GM23338 (cell line): ENCODE data around the gene BAG5. TPM values are rescaled to one million over a fixed set of nuclear protein-coding genes. Genes with fewer than 3 reads are reported as not detected.
"Not testable (repeated sequence)": the region's sequence is repeated elsewhere in the genome, so short reads cannot be mapped to it uniquely, and the experiment has no call there.

Experiments
- ATAC-seq: fragments of 200-7000 bp; cut with Tn5 transposase; 3 replicates; pipeline ENCODE4 v1.9.1; 2020
- DNase-seq: peaks from one replicate; pipeline ENCODE4 v3.0.0-alpha.2; 2015; ENCODE audit warnings: low spot score
- H2AFZ ChIP-seq: fragments of 200-600 bp; sonication (generic); 2 replicates; pipeline ENCODE4 v1.8.0; 2016; ENCODE audit warnings: antibody characterized with exemption, mild to moderate bottlenecking, moderate library complexity
- H3F3A ChIP-seq: fragments of 200-600 bp; sonication (generic); replicated peaks from 2 replicates; pipeline ENCODE4 v1.8.0; 2017; ENCODE audit warnings: antibody characterized with exemption, mixed run types, low read depth
- H3K27ac ChIP-seq: fragments of 200-600 bp; sonication (generic); 2 replicates; pipeline ENCODE4 v1.6.1; 2016; ENCODE audit warnings: low read depth
- H3K27me3 ChIP-seq: fragments of 200-600 bp; sonication (generic); 2 replicates; pipeline ENCODE4 v1.8.0; 2016; ENCODE audit warnings: mild to moderate bottlenecking, mixed run types, moderate library complexity; ENCODE audit not compliant: insufficient read depth
- H3K36me3 ChIP-seq: fragments of 200-600 bp; sonication (generic); 2 replicates; pipeline ENCODE4 v1.8.0; 2016; ENCODE audit warnings: mild to moderate bottlenecking; ENCODE audit not compliant: insufficient read depth
- H3K4me1 ChIP-seq: fragments of 200-600 bp; sonication (generic); 2 replicates; pipeline ENCODE4 v1.8.0; 2016; ENCODE audit warnings: mild to moderate bottlenecking, moderate library complexity; ENCODE audit not compliant: insufficient read depth
- H3K4me2 ChIP-seq: fragments of 200-600 bp; sonication (generic); 2 replicates; pipeline ENCODE4 v1.7.1; 2017; ENCODE audit warnings: mixed run types
- H3K4me3 ChIP-seq: fragments of 200-600 bp; sonication (generic); 2 replicates; pipeline ENCODE4 v1.6.1; 2016; ENCODE audit warnings: mixed run types
- H3K79me2 ChIP-seq: fragments of 200-600 bp; sonication (generic); replicated peaks from 2 replicates; pipeline ENCODE4 v1.8.0; 2017; ENCODE audit warnings: mild to moderate bottlenecking; ENCODE audit not compliant: insufficient read depth
- H3K9me2 ChIP-seq: fragments of 200-600 bp; sonication (generic); 2 replicates; pipeline ENCODE4 v1.8.0; 2017; ENCODE audit not compliant: insufficient read depth
- H4K20me1 ChIP-seq: fragments of 200-600 bp; sonication (generic); replicated peaks from 2 replicates; pipeline ENCODE4 v1.8.0; 2017; ENCODE audit warnings: mild to moderate bottlenecking; ENCODE audit not compliant: insufficient read depth
- H3K27ac Mint-ChIP-seq: 2 replicates; pipeline ENCODE4 v1.8.0; 2020; ENCODE audit warnings: inconsistent platforms, mild to moderate bottlenecking, moderate library complexity, mixed read lengths
- H3K27me3 Mint-ChIP-seq: 3 replicates; pipeline ENCODE4 v1.8.0; 2022; ENCODE audit warnings: low read depth, mild to moderate bottlenecking, moderate library complexity, mixed read lengths, inconsistent platforms; ENCODE audit not compliant: insufficient read depth, poor library complexity
- H3K36me3 Mint-ChIP-seq: 3 replicates; pipeline ENCODE4 v1.8.0; 2021; ENCODE audit warnings: low read depth, mild to moderate bottlenecking, inconsistent platforms, moderate library complexity, mixed read lengths
- H3K4me1 Mint-ChIP-seq: 3 replicates; pipeline ENCODE4 v1.8.0; 2020; ENCODE audit warnings: mild to moderate bottlenecking, inconsistent platforms, mixed read lengths
- H3K4me3 Mint-ChIP-seq: 3 replicates; pipeline ENCODE4 v1.8.0; 2021; ENCODE audit warnings: moderate library complexity, mild to moderate bottlenecking, inconsistent platforms, mixed read lengths
- H3K9me3 Mint-ChIP-seq: 3 replicates; pipeline ENCODE4 v1.8.0; 2020; ENCODE audit warnings: moderate library complexity, mild to moderate bottlenecking, inconsistent platforms, mixed read lengths
- CREB1 ChIP-seq: fragments of 250-450 bp; sonication (Bioruptor Pico); IDR thresholded peaks from 2 replicates; pipeline ENCODE4 v1.5.0; 2020; ENCODE audit warnings: low read depth, mild to moderate bottlenecking, moderate library complexity
- CTCF ChIP-seq, 2 experiments: fragments of 200-600 bp in 1 of 2; sonication (generic) in 1 of 2; conservative IDR thresholded peaks; 2 replicates each; pipeline versions ENCODE4 v1.5.1 to v1.6.1; 2016 to 2017; ENCODE audit warnings: antibody characterized with exemption in 2 of 2, low read depth in 2 of 2, mild to moderate bottlenecking in 2 of 2, moderate library complexity in 1 of 2
- JUNB ChIP-seq: IDR thresholded peaks from one replicate; pipeline ENCODE4 v1.6.1; 2016; ENCODE audit warnings: antibody characterized with exemption; ENCODE audit not compliant: unreplicated experiment
- REST ChIP-seq: IDR thresholded peaks from one replicate; pipeline ENCODE4 v1.6.1; 2018; ENCODE audit warnings: antibody characterized with exemption; ENCODE audit not compliant: unreplicated experiment
- STAT1 ChIP-seq: IDR thresholded peaks from one replicate; pipeline ENCODE4 v1.6.1; 2016; ENCODE audit warnings: antibody characterized with exemption; ENCODE audit not compliant: unreplicated experiment
- ZNF331 ChIP-seq: fragments of 250-450 bp; sonication (Bioruptor Pico); IDR thresholded peaks from 2 replicates; pipeline ENCODE4 v1.5.0; 2020; ENCODE audit warnings: low read depth, mild to moderate bottlenecking, moderate library complexity
- ZNF462 ChIP-seq: fragments of 250-450 bp; sonication (Bioruptor Pico); IDR thresholded peaks from 2 replicates; pipeline ENCODE4 v1.5.0; 2020; ENCODE audit warnings: mild to moderate bottlenecking, moderate library complexity
- polyA plus RNA-seq: library from polyadenylated mRNA; unstranded; fragments of >200 nt; fragmentation: Nextera tagmentation; extraction: Ambion mirVana; gene quantifications from 2 replicates; pipeline ENCODE4 v1.2.1, GENCODE V29; 2016
- total RNA-seq: library from RNA; depleted of rRNA; stranded (reverse); fragments of >200 nt; shearing (Covaris generic); gene quantifications from 2 replicates; pipeline ENCODE4 v1.2.3, GENCODE V29; 2014

Gene BAG5
- total and polyA plus RNA-seq, 2 experiments from 2014 or later: 21.1 to 29.2 TPM

- H3K27me3 Mint-ChIP-seq: peaks cover 27% of the 10 kb centered on the region
These were observed 50.3 kb downstream of the BAG5 start for GRCh38 chr14:103512180-103512579.

GRCh38 chr14:103510724-103511693 is 51.4 kb downstream of the BAG5 start:
- no peak overlapping the region for H3K4me2 ChIP-seq
- H3K4me3 ChIP-seq: no peak overlapping the region
- DNase-seq: peak; percentile 57
- H2AFZ ChIP-seq: no peak overlapping the region
- Mint-ChIP-seq H3K27ac (no peak overlapping the region), H3K27me3 (peaks cover 30% of the 10 kb centered on the region), H3K4me1 (no peaks in the 10 kb centered on the region; the same call in 2 of the 3 replicates), H3K36me3 (peaks cover 24% of the 10 kb centered on the region), H3K9me3 (no peaks in the 10 kb centered on the region), H3K4me3 (no peak overlapping the region)
- H3F3A ChIP-seq: peaks cover 17% of the 10 kb centered on the region; the same call in 1 of the 2 replicates
- H3K79me2 ChIP-seq: no peaks in the 10 kb centered on the region
- H3K9me2 ChIP-seq: no peaks in the 10 kb centered on the region
- H3K36me3 ChIP-seq: no peaks in the 10 kb centered on the region
- no peak for TF ChIP-seq REST
- no peak for TF ChIP-seq STAT1
- peak; percentile 35 to 67; a peak in 3 of 4 replicates for TF ChIP-seq CTCF (conservative IDR thresholded peaks at IDR 0.05; ENCODE audit: low read depth in 2 of 2)
- no peak for TF ChIP-seq ZNF331 (CRISPR knock-in tag)
- no peak for TF ChIP-seq JUNB
- TF ChIP-seq ZNF462 (CRISPR knock-in tag): no peak
- TF ChIP-seq CREB1 (CRISPR knock-in tag): no peak
- H3K4me1 ChIP-seq: no peaks in the 10 kb centered on the region
- no peak overlapping the region for H3K27ac ChIP-seq
- H3K27me3 ChIP-seq: no peaks in the 10 kb centered on the region
- H4K20me1 ChIP-seq: no peaks in the 10 kb centered on the region; the same call in 1 of the 2 replicates
- peak; percentile 37 for ATAC-seq

More at GRCh38 chr14:103512180-103512579, 50.3 kb downstream of the BAG5 start:
- not testable (repeated sequence) for H3K9me2 ChIP-seq, H3K36me3 ChIP-seq, H3K4me1 ChIP-seq, ATAC-seq, H3K4me1 Mint-ChIP-seq, H3K27ac Mint-ChIP-seq, H3K27me3 ChIP-seq, H3K4me3 ChIP-seq, H3K4me3 Mint-ChIP-seq, DNase-seq, H3K27ac ChIP-seq, H4K20me1 ChIP-seq, H3K79me2 ChIP-seq, H2AFZ ChIP-seq, H3K4me2 ChIP-seq, H3K9me3 Mint-ChIP-seq
- peaks cover 19% of the 10 kb centered on the region for H3K36me3 Mint-ChIP-seq
- peaks cover 22% of the 10 kb centered on the region; the same call in 1 of the 2 replicates for H3F3A ChIP-seq
